OCI-LY7 (cell line): Measurements from ENCODE around the gene AP2A1.

Experiments
- EZH2phosphoT487 ChIP-seq: fragments of 200-600 bp; sonication (generic); IDR thresholded peaks from 2 replicates; pipeline ENCODE4 v1.6.1; 2018; ENCODE audit warnings: low read depth, borderline replicate concordance, mild to moderate bottlenecking, mixed run types, antibody characterized with exemption, low read length, moderate library complexity, mixed read lengths
- TF ChIP-seq, protein P1 (sequence below): fragments of 200-600 bp; sonication (generic); conservative IDR thresholded peaks from 2 replicates; pipeline ENCODE4 v1.5.1; 2014; ENCODE audit warnings: mild to moderate bottlenecking, antibody characterized with exemption, low read length, moderate library complexity, mixed read lengths

DNA sequence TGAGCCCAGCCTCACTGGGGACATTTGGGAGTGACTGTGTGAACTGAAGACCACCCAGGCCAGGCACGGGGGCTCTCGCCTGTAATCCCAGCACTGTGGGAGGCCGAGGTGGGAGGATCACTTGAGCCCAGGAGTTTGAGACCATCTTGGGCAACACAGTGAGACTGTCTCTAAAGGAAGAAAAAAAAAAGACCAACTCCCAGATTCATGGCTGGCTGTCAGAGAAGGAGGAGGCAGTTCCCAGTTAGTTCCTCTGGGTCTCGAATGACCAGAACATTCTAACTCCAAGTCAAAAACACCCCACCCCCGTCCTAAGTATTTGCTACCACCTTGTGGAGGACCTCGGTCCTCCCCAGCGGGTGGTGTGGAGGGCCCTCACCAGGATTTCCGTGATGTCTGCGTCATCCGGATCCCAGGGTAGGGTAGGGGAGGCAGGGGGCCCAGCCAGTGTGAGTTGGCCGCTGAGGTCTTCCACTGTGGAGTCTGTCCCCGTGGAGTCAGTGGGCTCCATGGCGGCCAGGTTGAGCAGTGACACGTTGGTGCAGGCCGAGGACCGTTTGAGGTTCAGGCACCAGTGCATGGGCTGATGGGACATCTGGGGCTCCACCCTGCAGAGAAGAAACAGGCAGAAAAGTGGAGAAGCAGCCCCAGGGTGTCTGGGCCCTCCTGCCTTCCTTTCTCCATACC is 5.0 kb upstream of the AP2A1 start:
- TF ChIP-seq, protein P1, sequence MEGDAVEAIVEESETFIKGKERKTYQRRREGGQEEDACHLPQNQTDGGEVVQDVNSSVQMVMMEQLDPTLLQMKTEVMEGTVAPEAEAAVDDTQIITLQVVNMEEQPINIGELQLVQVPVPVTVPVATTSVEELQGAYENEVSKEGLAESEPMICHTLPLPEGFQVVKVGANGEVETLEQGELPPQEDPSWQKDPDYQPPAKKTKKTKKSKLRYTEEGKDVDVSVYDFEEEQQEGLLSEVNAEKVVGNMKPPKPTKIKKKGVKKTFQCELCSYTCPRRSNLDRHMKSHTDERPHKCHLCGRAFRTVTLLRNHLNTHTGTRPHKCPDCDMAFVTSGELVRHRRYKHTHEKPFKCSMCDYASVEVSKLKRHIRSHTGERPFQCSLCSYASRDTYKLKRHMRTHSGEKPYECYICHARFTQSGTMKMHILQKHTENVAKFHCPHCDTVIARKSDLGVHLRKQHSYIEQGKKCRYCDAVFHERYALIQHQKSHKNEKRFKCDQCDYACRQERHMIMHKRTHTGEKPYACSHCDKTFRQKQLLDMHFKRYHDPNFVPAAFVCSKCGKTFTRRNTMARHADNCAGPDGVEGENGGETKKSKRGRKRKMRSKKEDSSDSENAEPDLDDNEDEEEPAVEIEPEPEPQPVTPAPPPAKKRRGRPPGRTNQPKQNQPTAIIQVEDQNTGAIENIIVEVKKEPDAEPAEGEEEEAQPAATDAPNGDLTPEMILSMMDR = peak; percentile 54
- no peak for TF ChIP-seq EZH2phosphoT487
